22Rv1 (cell line): ENCODE measurements around the gene APBB2.
"Not testable (repeated sequence)": the region's sequence is repeated elsewhere in the genome, so short reads cannot be mapped to it uniquely, and the experiment has no call there.

Experiments used
- H3K27ac ChIP-seq: fragments of 450-650 bp; 2 replicates; pipeline ENCODE4 v1.5.1; 2017
- ZFX ChIP-seq: fragments of 450-650 bp; IDR thresholded peaks from 2 replicates; pipeline ENCODE4 v1.6.1; 2017; ENCODE audit warnings: antibody characterized with exemption, borderline replicate concordance
- TF ChIP-seq, protein P1 (sequence below): fragments of 450-650 bp; IDR thresholded peaks from 2 replicates; pipeline ENCODE4 v1.5.1; 2017; ENCODE audit warnings: mild to moderate bottlenecking

APBB2 gene

DNA sequence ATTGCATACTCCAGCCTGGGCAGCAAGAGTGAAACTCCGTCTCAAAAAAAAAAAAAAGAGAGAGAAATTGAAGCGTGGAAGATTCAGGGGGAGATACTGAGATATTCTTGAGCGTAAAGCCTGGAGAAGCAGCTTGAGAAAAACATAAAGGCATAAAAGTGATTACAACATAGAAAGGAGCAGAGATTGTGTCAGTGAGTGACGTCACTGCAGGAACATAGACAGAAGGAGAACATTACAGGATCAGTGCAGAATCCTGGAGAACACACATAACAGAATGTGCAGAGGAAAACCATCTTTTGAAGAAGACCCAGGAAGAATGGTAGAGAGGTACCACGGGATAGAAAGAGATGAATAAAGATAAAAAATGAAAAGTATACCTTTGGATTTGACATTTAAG lies 147.0 kb downstream of the APBB2 start:
- TF ChIP-seq ZFX, result no peak
- TF ChIP-seq, protein P1, sequence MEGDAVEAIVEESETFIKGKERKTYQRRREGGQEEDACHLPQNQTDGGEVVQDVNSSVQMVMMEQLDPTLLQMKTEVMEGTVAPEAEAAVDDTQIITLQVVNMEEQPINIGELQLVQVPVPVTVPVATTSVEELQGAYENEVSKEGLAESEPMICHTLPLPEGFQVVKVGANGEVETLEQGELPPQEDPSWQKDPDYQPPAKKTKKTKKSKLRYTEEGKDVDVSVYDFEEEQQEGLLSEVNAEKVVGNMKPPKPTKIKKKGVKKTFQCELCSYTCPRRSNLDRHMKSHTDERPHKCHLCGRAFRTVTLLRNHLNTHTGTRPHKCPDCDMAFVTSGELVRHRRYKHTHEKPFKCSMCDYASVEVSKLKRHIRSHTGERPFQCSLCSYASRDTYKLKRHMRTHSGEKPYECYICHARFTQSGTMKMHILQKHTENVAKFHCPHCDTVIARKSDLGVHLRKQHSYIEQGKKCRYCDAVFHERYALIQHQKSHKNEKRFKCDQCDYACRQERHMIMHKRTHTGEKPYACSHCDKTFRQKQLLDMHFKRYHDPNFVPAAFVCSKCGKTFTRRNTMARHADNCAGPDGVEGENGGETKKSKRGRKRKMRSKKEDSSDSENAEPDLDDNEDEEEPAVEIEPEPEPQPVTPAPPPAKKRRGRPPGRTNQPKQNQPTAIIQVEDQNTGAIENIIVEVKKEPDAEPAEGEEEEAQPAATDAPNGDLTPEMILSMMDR, result no peak
- H3K27ac ChIP-seq, result no peak overlapping the region

DNA sequence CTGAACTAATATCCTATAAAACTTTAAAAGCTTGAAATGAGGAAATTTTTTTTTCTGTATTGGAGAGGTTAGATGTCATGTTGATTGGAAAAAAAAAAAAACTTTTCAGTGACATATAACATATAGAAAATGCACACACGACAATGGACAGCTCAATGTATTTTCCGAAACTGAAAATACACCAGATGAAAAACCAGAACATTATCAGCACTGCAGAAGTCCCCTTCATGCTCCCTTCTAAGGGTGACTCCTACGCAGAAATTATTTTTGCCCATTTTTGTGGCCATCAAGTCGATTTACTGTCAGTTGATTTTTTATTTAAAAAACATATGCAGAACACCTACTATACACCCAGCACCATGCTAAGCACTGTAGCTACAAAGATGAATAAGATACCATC lies 148.3 kb downstream of the APBB2 start:
- no peak for TF ChIP-seq ZFX
- TF ChIP-seq, protein P1, result no peak
- no peak overlapping the region for H3K27ac ChIP-seq

DNA sequence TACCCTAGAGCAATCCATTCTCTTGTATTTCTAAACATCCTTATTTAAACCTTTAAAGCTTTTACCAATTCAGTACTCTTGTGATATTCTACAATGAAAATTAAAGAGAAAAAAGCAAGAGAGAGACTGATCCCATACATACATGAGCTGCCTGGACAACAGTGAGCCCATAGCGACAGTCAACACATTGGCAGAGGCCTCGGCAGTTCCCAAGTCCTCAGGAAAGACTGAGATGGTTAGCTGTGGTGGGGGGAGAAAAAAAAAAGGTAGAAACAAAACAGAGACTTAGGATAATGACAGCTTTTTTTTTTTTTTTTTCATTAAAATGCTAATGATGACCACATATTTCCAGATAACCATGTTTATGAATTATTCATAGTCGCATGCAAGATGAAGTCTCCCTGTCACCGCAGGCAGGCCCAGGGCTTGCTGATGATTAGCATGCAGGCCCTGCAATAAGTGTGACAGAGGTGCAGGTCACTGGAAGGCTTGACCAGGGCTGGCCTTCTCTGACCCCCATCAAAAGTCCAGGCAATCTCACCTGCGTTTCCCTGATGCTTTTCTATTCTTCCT lies 148.8 kb downstream of the APBB2 start:
- H3K27ac ChIP-seq, result no peak overlapping the region
- TF ChIP-seq, protein P1, result no peak
- TF ChIP-seq ZFX, result no peak

DNA sequence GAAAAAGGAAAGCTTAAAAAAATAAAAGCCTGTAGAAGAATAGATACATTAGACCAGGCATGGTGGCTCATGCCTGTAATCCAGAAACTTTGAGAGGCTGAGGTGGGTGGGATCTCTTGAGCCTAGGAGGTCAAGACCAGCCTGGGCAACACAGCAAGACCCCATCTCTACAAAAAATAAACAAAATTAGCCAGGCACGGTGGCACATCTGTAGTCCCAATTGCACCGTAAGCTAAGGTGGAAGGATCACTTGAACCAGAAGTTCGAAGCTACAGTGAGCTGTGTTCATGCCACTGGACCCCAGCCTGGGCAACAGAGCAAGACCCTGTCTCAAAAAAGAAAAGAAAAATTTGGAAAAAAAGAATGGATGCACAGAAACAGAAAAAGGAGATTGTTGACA lies 149.4 kb downstream of the APBB2 start:
- no peak overlapping the region for H3K27ac ChIP-seq
- no peak for TF ChIP-seq ZFX
- TF ChIP-seq, protein P1, result no peak

DNA sequence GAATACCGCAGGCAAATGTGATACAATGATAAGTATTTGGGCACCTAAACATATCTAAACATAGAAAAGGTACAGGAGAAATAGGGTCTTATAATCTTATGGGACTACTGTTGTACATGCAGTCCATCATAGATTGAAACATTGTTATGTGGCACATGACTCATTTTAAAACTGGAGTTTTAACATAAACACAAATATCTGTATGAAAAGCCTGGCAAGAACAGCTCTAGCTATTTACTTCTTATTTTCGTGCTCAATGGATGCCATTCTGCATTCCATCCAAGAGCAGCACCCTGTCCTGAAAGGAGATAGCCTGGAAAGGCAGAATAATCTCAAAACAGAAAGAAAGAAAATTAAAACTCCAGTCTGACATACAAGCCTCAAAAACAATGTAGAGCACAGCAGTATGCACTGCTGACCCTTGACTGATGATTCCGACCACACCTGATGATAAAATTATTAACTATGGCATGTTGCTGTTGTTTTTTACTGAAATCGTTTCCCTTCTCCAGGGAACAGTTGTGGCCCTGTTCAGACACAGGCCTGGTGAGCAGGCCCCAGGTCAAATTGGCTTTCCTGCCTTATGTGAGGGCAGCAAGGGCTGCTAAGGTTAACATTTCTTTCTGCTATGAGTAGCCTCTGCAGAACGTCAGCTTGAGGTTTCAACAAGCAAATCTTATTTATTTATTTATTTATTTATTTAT lies 152.7 kb downstream of the APBB2 start:
- TF ChIP-seq, protein P1, result no peak
- no peak for TF ChIP-seq ZFX
- no peak overlapping the region for H3K27ac ChIP-seq

DNA sequence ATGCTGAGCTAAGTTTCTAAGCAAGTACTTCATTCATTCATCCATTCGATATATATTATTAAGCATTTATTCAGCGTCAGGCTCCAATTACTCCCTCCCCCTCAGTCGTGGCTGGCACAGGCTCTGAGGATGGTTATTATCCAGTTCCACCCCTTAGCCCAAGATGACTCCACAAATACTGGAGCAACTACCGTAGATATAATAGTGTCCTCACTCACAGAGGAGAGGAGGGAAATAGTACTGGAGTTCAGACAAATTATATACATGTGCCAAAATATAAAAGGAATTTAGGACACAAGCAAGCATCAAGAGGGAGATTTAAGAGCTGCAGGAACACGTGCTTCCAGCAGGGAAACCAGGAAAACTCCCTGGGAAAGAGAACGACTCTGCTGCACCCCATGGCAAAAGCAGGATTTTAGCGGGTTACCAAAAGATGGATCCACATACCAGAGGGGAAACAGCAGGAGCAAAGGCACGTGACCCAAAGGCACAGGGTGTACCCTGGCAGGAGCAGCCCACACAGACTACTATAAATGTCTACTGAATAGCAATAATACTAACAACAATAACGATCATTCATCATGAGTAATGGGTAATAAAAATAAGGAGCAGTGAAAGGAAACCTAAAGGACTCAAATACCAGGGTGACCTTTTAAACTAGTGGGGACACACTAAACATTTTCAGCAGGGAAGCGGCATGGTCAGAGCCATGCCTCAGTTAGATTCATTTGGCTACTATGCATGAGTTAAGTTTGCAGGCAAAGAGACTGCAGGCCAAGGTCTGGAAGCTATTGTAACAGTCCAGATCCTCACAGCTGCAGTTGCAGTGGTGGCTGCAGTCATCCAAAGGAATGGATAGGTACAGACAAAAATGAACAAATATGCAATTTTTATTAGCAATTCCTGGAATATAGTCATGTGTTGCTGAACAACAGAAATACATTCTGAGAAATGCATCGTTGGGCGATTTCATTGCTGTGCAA lies 153.7 kb downstream of the APBB2 start:
- no peak overlapping the region for H3K27ac ChIP-seq
- TF ChIP-seq ZFX, result no peak
- TF ChIP-seq, protein P1, result no peak

DNA sequence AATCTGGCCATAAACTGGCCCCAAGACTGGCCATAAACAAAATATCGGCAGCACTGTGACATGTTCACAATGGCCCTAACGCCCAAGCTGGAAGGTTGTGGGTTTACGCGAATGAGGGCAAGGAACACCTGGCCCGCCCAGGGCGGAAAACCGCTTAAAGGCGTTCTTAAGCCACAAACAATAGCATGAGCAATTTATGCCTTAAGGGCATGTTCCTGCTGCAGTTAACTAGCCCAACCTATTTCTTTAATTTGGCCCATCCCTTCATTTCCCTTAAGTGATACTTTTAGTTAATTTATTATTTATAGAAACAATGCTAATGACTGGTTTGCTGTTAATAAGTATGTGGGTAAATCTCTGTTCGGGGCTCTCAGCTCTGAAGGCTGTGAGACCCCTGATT lies 154.9 kb downstream of the APBB2 start:
- H3K27ac ChIP-seq, result not testable (repeated sequence)
